Ishikawa (cell line): ENCODE measurements around the gene PTPN5.

Source experiments
- CEBPB ChIP-seq: IDR thresholded peaks from 2 replicates; pipeline ENCODE4 v1.6.1; 2012
- CREB1 ChIP-seq: IDR thresholded peaks from 2 replicates; pipeline ENCODE4 v1.6.1; 2012; ENCODE audit warnings: low read depth
- EGR1 ChIP-seq: IDR thresholded peaks from 2 replicates; pipeline ENCODE4 v1.6.1; 2012
- EP300 ChIP-seq: IDR thresholded peaks from 2 replicates; pipeline ENCODE4 v1.6.1; 2012; ENCODE audit warnings: borderline replicate concordance
- FOXM1 ChIP-seq: IDR thresholded peaks from 2 replicates; pipeline ENCODE4 v1.6.1; 2012; ENCODE audit warnings: low read depth, borderline replicate concordance
- MAX ChIP-seq: IDR thresholded peaks from 2 replicates; pipeline ENCODE4 v1.6.1; 2012
- NFIC ChIP-seq: IDR thresholded peaks from 2 replicates; pipeline ENCODE4 v1.6.1; 2012
- RAD21 ChIP-seq: IDR thresholded peaks from 2 replicates; pipeline ENCODE4 v1.6.1; 2012; ENCODE audit warnings: low read depth
- REST ChIP-seq: IDR thresholded peaks from 2 replicates; pipeline ENCODE4 v1.6.1; 2012; ENCODE audit warnings: low read depth, mild to moderate bottlenecking
- TAF1 ChIP-seq: IDR thresholded peaks from 2 replicates; pipeline ENCODE4 v1.6.1; 2012; ENCODE audit warnings: low read depth, mild to moderate bottlenecking
- TCF12 ChIP-seq: IDR thresholded peaks from 2 replicates; pipeline ENCODE4 v1.6.1; 2012; ENCODE audit warnings: low read depth
- TEAD4 ChIP-seq: IDR thresholded peaks from 2 replicates; pipeline ENCODE4 v1.6.1; 2012
- USF1 ChIP-seq: IDR thresholded peaks from 2 replicates; pipeline ENCODE4 v1.6.1; 2012
- YY1 ChIP-seq: IDR thresholded peaks from 2 replicates; pipeline ENCODE4 v1.6.1; 2012; ENCODE audit warnings: low read depth
- ZBTB7A ChIP-seq: IDR thresholded peaks from 2 replicates; pipeline ENCODE4 v1.6.1; 2012; ENCODE audit warnings: low read depth

The PTPN5 gene

GRCh38 chr11:18733202-18733601 is 58.4 kb downstream of the PTPN5 start:
- TF ChIP-seq MAX = no peak
- TF ChIP-seq YY1 = no peak

GRCh38 chr11:18731949-18732821 is 59.4 kb downstream of the PTPN5 start:
- TF ChIP-seq YY1 (no peak), MAX (no peak), FOXM1 (no peak), TCF12 (no peak), TAF1 (no peak), RAD21 (peak; percentile 66), EGR1 (no peak)

- no peak for TF ChIP-seq YY1
- TF ChIP-seq EGR1 = no peak
- TF ChIP-seq EP300 = no peak
- no peak for TF ChIP-seq REST
- TF ChIP-seq RAD21 = no peak
- TF ChIP-seq TAF1 = no peak
- no peak for TF ChIP-seq CREB1
These were observed 60.2 kb downstream of the PTPN5 start for GRCh38 chr11:18731441-18731840.

GRCh38 chr11:18730020-18730419 is 61.6 kb downstream of the PTPN5 start:
- no peak for TF ChIP-seq EGR1
- no peak for TF ChIP-seq RAD21
- TF ChIP-seq EP300 = no peak
- TF ChIP-seq TEAD4 = no peak
- TF ChIP-seq ZBTB7A = no peak
- no peak for TF ChIP-seq NFIC
- TF ChIP-seq FOXM1 = no peak
- no peak for TF ChIP-seq MAX
- TF ChIP-seq TAF1 = no peak
- TF ChIP-seq REST = no peak
- TF ChIP-seq TCF12 = no peak
- no peak for TF ChIP-seq USF1
- no peak for TF ChIP-seq YY1
- TF ChIP-seq CEBPB = no peak
- no peak for TF ChIP-seq CREB1

- no peak for TF ChIP-seq YY1
- TF ChIP-seq REST = no peak
- no peak for TF ChIP-seq NFIC
- TF ChIP-seq TAF1 = no peak
- TF ChIP-seq TEAD4 = no peak
- no peak for TF ChIP-seq EGR1
- TF ChIP-seq TCF12 = no peak
- TF ChIP-seq ZBTB7A = no peak
- no peak for TF ChIP-seq RAD21
- TF ChIP-seq CREB1 = no peak
These were observed 62.2 kb downstream of the PTPN5 start for GRCh38 chr11:18729426-18729825.
